AG09319 (cell line): Measurements from ENCODE around the gene MT1F.

ENCODE experiments used
- DNase-seq: peaks from one replicate; pipeline ENCODE4 v3.0.0-alpha.2; 2010; ENCODE audit warnings: low read depth; ENCODE audit errors: extremely low read depth
- CTCF ChIP-seq: IDR thresholded peaks from 2 replicates; pipeline ENCODE4 v1.5.1; 2011; ENCODE audit warnings: low read depth, mild to moderate bottlenecking, inconsistent platforms, low read length, moderate library complexity

Gene MT1F

GRCh38 chr16:56649271-56649670 is 8.5 kb upstream of the MT1F start:
- DNase-seq = no peak
- no peak for TF ChIP-seq CTCF

DNA sequence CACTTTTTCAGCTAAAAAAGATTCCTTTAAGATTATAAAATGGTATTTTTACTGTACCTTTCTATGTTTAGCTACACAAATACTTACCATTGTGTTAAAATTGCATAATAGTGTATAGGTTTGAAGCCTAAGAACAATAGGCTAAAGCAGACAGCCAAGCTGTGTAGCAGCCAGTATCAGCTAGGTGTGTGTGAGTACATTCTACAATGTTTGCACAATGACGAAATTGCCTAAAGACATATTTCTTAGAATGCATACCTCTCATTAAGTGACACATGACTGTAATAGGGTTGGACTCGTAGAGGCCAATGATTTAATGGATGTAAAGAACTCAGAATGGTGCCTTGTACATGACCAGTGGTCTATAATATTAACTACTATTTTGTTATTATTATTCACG is 7.9 kb upstream of the MT1F start:
- no peak for TF ChIP-seq CTCF
- DNase-seq = no peak

- no peak for TF ChIP-seq CTCF
- DNase-seq = no peak
Observed at GRCh38 chr16:56651586-56651985, 6.2 kb upstream of the MT1F start, which contains the start of gene MT1B. MT1B (plus strand) TSS chr16:56651886; CDS start chr16:56651954, 68 bp downstream.

DNA sequence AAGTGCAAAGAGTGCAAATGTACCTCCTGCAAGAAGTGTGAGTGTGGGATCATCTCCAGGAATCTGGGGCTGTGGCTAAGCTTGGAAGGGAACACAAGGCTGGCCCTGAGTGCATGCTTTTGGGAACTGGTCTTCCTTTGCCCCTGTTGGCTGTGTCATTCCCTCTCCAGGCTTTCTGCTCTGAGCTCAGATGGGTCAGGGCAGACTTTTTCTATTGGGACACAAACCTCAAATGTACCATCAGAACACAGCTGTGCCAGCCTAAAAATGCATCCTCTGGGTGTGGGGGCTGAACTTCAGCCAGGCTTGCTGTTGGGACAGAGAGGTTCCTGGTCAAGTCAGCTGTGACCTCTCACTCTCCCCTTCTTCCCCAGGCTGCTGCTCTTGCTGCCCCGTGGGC is 5.2 kb upstream of the MT1F start:
- no peak for DNase-seq
- TF ChIP-seq CTCF = no peak

DNA sequence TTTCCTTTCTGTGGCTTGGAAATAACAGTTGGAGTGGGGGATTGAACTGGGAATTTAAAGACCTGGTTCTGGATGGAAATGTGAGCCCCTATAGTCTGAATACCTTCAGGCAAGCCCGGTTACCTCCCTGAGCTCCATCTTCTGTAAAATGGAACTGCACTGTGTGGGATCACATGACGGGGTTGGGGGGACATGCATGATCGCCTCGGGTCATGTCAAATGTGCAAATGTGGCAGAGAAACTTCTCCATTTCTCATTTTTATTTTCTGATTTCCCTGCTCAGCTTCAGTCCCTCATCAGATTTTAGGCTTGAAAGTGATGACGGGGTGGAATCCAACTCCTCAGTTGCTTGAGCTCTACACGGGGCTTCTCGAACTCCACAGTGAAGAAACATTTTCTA is 4.5 kb upstream of the MT1F start:
- no peak for DNase-seq
- TF ChIP-seq CTCF = no peak

GRCh38 chr16:56658327-56658875 is 642 bp downstream of the MT1F start:
- no peak for DNase-seq

More at GRCh38 chr16:56658327-56658875, 642 bp downstream of the MT1F start:
- TF ChIP-seq CTCF = no peak
